GM19455 (cell line): ENCODE measurements around the gene PHACTR2.
"Not testable (repeated sequence)": the region's sequence is repeated elsewhere in the genome, so short reads cannot be mapped to it uniquely, and the experiment has no call there.

Experiments
- ATAC-seq: cut with Tn5 transposase; IDR thresholded peaks from one replicate; pipeline ENCODE4 v1.9.1; 2021; ENCODE audit not compliant: unreplicated experiment

The PHACTR2 gene

DNA sequence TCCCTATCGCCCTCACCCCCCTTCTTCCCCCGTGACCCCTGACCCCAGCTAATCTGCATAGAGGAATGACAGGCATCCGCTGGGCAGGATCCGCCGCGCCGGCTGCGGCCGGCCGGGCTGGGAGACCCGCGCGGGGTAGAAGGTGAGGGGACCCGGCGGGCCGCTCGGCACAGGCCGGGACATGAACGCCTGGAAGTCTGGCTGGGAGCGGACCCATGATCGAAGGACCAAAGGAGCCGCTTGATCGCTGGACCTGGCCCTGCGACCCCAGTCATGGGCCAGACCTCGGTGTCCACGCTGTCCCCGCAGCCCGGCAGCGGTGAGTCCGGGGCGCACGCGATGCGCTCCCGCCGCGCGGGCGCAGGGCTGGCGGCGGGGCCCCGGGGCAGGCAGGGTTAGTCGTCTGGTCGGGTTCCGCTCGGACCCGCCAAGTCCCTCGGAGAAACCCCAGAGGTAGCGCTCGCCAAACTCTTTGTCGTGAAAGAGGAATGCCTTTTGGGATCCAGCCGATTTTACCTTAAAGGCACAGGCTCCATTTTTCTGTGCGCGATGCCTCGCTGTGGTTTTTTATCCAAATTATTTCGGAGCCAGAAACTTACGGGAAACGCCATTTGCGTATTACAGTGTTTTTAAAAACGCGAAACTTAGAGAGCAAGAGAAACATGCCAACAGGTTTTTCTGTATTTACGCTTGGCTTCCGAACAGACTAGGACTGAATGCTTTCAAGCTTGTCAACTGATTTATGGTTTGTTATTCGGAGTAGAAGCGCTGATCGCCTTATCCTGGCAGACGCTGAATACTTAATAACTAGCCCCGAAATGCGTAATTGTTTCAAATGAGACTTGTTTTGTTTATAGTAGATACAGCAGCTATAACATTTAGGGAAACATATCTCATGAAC is at the start of gene PHACTR2:
PHACTR2 (plus strand) TSS at position 75 of the 901 bp plus-strand sequence; CDS start at position 274, 199 bp downstream.
- no peak for ATAC-seq

DNA sequence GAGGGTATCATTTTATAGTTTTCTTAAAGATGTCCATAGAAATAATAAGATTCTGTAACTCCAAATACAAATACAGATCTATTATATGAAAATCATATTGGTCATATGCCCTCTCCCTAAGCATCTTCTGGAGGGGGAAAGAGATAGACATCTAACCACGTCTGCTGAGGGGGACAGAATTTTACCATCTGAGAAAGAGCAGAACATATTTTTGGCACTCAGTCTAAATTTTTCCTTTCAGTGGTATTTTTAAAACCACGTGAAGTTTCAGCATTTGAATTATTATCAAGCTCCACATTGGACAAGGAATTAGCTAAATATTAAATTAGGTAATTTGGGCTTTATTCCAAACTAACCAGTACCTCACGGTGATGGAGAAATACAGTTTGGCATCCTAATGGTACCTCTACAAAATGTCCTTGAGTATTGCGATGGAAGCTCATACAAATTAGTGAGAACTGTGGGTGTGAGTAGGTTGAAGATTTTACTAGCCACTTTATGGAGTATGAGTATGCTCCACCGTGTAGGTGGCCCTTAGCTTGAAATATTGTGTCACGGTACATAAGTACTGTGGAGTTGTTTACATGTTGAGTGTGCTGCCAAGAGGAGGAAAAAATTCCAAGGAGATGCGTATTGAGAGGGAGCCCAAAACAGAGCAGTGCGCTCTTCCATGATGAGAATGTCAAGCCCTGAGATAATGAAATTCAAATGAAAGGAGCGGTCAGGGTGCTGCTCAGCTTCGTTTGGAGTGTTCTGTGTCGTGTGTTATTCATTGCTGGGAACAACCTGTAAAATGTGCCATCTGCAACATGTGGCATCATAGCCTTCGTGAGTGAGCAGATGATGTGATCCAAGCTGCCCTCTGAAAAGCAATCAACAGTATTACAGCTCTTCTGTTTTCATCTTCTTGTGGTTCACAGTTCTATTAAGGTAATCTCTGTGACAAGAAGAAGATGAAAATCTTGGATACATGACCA is 48.4 kb upstream of the PHACTR2 start:
- no peak for ATAC-seq

- ATAC-seq, result not testable (repeated sequence)
These were observed 46.6 kb upstream of the PHACTR2 start for GRCh38 chr6:143631196-143631595.

DNA sequence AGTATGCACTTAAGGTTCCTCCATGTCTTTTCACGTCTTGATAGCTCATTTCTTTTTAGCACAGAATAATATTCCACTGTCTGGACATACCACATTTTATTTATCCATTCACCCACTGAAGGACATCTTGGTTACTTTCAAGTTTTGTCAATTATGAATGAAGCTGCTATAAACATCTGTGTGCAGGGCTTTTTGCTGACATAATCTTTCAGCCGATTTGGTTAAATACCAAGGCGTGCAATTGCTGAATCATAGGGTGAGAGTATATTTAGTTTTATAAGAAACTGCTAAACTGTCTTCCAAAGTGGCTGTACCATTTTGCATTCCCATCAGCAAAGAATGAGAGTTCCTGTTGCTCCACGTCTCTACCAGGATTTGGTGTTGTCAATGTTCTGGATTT is 44.9 kb upstream of the PHACTR2 start:
- ATAC-seq, result no peak

DNA sequence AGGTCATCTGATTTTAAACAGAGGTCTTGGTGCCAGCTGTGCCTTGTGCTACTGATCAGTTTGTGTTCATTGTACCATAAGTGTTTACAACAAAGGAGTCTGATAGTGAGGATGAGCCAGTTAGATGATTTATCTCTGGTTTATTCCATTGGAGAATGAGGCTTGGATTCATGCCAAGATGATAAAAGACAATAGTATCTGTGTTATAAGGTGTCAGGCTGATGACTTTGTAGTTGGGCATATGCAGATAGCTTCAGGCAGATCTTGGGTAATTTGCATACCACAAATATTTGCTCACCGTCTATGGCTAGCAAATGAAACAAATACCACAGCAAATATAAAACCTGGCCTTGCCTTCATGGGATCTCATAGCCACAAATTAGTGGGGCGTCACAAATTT is 43.3 kb upstream of the PHACTR2 start:
- no peak for ATAC-seq

- no peak for ATAC-seq
These were observed 40.1 kb upstream of the PHACTR2 start for GRCh38 chr6:143637691-143638090.

DNA sequence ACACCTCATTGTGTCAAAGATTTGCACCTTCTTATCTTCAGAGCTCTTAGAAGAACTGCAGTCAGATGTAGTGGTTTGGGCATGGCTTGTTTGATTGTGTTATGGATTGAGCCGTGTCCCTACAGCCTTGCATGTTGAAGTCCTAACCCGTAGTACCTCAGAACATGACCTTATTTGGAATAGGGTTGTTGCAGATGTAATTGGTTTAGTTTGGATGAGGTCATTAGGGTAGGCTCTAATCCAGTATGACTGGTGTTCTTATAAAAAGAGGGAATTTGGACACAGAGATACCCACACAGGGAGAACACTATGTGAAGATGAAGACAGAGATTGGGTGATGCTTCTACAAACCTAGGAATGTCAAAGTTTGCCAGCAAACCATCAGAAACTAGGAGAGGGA is 35.4 kb upstream of the PHACTR2 start:
- no peak for ATAC-seq

DNA sequence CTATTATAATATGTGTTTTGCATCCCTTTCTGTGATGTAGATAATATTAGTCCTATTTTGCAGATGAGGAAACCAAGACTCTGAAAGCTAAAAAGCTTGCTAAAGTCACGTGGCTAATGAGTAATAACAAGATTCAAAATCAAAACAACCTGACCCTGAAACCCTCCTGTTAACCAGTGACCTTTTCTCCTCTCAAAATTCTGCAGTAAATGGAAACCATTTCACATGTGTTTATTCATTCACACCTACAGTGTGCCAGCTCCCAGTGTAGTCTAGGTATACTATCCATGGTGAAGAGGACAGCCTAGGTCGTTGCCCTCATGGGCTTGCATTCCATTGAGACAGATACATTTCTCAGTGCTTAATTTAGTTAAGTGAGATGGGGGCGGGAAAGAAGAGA is 30.6 kb upstream of the PHACTR2 start:
- ATAC-seq, result no peak

GRCh38 chr6:143647732-143648131 is 30.0 kb upstream of the PHACTR2 start:
- ATAC-seq, result no peak

- not testable (repeated sequence) for ATAC-seq
These were observed 28.4 kb upstream of the PHACTR2 start for GRCh38 chr6:143649319-143649718.

GRCh38 chr6:143651328-143651727 is 26.4 kb upstream of the PHACTR2 start:
- not testable (repeated sequence) for ATAC-seq

- no peak for ATAC-seq
These were observed 24.9 kb upstream of the PHACTR2 start for GRCh38 chr6:143652841-143653331.

DNA sequence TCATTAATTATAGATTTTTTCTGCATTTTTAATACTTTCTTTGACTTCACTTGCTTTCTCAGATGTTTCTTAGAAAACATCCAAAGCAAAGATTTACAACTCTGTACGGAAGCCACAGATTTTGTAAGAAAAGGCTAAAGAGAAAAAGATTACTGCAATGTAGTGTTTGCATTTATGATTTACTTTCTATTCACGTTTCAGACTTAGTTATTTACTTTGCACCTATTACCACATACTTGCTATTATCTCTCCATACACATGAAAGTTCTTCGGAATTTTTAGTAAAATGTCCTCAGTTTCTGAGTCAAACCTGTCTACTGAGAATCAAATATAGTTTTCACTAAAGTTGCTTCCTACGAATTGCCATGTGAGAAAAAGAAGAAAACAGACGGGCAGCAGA is 22.2 kb upstream of the PHACTR2 start:
- ATAC-seq, result no peak

DNA sequence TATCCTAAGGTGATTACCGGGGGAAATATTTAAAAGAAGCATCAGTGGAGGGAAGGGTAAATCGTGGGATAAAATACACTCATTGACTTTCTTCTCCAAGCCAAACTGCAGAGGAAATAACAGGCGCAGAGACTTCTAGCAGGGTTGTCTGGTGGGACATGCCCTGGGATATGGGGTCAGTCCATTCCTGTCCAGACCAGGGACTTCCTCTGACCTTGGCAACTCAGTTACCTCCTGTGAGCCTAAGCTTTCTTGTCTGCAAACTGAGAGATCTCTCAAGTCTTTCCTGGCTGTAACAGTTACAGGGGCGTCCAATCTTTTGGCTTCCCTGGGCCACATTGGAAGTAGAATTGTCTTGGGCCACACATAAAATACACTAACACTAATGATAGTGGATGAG is 21.7 kb upstream of the PHACTR2 start:
- ATAC-seq, result no peak

DNA sequence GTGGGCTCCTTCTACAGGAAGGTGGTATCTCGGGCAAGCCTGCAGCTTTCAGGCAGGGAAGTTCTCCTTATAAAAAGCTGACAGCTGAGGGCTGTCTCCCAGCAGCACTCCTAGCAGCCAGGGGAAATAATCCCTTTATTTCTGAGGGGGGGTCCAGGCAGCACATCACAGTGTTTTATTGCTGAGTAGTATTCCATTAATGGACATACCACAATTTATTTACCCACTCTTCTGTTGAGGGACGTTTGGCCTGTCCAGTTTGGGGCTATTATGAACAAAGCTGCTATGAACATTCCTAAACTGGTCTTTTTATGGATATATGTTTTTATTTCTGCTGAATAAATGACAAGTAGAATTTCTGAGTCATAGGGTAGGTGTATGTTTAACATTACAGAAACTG is 20.0 kb upstream of the PHACTR2 start:
- no peak for ATAC-seq

DNA sequence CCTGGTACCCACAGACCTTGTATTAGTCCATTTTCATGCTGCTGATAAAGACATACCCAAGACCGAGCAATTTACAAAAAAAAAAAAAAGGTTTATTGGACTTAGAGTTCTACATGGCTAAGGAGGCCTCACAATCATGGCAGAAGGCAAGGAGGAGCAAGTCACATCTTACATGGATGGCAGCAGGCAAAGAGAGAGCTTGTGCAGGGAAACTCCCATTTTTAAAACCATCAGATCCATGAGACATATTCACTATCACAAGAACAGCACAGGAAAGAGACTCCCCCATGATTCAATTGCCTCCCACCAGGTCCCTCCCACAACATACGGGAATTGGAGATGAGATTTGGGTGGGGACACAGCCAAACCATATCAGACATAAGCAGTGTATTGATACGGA is 17.6 kb upstream of the PHACTR2 start:
- ATAC-seq, result not testable (repeated sequence)

GRCh38 chr6:143664171-143664570 is 13.6 kb upstream of the PHACTR2 start:
- no peak for ATAC-seq

- ATAC-seq, result not testable (repeated sequence)
These were observed 11.8 kb upstream of the PHACTR2 start for GRCh38 chr6:143666007-143666406.

DNA sequence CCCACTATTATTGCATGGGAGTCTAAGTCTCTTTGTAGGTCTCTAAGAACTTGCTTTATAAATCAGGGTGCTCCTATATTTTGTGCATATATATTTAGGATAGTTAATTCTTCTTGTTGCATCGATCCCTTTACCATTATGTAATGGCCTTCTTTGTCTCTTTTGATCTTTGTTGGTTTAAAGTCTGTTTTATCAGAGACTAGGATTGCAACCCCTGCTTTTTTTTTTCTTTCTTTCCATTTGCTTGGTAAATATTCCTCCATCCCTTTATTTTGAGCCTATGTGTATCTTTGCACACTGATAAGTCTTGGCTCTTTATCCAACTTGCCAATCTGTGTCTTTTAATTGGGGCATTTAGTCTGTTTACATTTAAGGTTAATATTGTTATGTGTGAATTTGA is 8.3 kb upstream of the PHACTR2 start:
- ATAC-seq, result not testable (repeated sequence)

DNA sequence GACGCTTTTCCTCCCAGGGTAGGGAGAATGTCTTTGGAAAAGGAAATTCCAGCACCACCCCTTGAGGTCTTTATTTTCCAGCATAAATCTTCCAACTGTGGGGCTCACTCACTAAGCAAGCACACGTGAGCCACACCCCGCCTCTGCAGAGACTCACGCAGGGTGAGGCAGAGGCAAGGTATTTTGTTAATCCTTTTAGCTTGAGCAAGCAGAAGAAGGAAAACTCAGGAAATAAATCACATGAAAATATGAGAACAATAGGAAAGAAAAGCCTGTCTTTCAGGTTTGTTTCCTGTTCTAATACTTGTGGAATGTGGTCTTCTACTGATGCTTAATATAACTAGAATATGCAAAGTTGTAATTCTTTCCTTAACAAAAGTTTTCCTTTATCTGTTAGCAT is 4.1 kb upstream of the PHACTR2 start:
- no peak for ATAC-seq
